Measurements from ENCODE around the gene PATE4.
A peak's percentile ranks its signal among the peaks of the same experiment; 100 is the strongest.
"Not testable (repeated sequence)": the region's sequence is repeated elsewhere in the genome, so short reads cannot be mapped to it uniquely, and the experiment has no call there.

PATE4 gene, protein sequence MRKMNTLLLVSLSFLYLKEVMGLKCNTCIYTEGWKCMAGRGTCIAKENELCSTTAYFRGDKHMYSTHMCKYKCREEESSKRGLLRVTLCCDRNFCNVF

DNA sequence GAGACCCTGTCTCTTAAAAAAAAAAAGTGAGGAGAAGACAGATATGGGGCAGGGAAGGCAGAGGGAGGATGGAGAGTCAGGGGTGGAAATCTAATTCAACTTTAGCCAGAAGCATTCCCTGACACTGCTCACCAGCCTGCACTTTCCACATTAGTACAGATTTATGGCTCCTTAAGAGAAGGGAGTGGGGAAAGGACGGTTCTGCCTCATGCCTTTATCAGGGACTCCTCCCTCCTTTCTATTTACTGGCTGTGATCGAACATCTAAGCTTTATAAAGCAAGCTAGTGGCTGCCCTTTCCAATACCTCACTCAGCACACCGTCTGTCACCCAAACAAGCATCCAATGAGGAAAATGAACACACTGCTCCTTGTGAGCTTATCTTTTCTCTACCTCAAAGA is at the start of gene PATE4:
Gene PATE4, plus strand, starts transcription at position 301 of the 400 bp plus-strand sequence. Its CDS starts 44 bp downstream, at position 345.
- no peak for DNase-seq
- in situ Hi-C loops (cut with MboI; ENCODE audit: low pct_unique_long_range_greater_than_20kb, low sequenced_read_pairs): no loop called here

DNA sequence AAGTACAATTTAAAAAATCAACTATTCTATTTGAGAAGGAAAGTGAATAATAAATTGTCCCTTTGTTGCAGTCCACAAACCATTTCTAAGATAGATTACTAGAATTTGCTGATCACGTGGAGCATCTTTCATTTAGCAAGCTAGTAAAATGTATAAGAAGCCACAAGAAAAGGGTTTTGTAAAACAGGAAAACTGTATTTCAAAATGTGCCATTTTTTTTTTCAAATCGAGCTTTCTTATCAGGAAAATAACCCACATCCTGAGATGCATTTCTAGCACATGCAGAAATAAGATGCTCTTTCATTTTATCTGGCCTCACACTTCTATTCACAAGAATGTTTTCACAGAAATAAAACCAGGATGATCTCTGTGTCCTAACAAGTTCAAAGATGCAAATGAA is 48.4 kb upstream of the PATE4 start:
- DNase-seq: no peak
- in situ Hi-C loops (cut with MboI; ENCODE audit: low pct_unique_long_range_greater_than_20kb, low sequenced_read_pairs): no loop called here

DNA sequence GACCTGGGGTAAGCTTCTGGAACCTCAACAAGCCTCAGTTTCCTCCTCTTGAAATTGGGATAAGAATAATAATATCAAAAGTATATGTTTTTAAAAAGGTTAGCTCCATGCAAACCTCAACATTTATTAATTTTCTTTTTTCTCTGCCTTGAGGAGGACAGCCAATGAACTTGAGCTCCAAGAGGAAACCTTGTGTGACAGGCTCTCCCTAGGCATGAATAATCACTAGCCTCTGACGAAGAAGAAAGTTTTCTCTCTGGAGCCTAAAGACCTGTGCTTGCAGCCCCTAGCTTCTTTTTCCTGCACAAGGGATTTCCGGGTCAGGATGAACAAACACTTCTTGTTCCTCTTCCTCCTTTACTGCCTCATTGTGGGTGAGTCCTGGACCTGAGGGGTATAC is 45.3 kb upstream of the PATE4 start, which contains the start of gene PATE3:
Gene PATE3, plus strand, starts transcription at position 301 of the 400 bp plus-strand sequence. Its CDS starts 25 bp downstream, at position 326.
- no peak for DNase-seq
- in situ Hi-C loops (cut with MboI; ENCODE audit: low pct_unique_long_range_greater_than_20kb, low sequenced_read_pairs): no loop called here

DNA sequence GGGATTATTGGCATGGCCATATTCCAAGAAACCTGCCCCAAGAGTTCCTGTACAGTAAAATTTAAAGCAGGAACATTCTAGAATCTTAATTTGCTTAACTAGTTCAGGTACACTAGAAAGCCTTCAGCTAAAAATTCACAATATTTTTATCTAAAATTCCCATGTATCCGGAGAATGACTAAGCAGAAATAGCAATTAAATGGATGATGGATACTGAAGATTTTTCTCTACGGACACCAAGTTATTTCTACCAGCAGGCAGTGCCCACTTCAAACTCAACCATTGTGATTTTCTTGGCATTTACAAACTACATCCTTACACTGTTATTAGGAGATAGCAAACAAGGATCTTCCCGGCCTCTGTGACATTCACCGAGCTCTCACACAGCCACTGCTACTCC is 42.3 kb upstream of the PATE4 start:
- no peak for DNase-seq
- in situ Hi-C loops (cut with MboI; ENCODE audit: low pct_unique_long_range_greater_than_20kb, low sequenced_read_pairs): no loop called here

DNA sequence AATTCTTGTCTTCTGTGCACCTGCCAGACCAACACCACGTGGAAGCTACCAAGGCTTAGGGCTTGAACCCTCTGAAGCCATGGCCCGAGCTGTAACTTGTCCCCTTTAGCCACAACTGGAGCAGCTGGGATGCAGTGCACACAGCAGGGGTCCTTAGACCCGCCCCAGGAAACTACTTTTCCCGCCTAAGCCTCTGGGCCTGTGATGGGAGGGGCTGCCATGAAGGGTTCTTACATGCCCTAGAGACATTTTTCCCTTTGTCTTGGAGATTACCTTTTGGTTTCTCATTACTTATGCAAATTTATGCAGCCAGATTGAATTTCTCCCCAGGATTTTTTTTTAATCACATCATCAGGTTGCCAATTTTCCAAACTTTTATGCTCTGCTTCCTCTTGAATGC is 35.5 kb upstream of the PATE4 start:
- in situ Hi-C loops (cut with MboI; ENCODE audit: low pct_unique_long_range_greater_than_20kb, low sequenced_read_pairs): no loop called here
- DNase-seq: no peak

DNA sequence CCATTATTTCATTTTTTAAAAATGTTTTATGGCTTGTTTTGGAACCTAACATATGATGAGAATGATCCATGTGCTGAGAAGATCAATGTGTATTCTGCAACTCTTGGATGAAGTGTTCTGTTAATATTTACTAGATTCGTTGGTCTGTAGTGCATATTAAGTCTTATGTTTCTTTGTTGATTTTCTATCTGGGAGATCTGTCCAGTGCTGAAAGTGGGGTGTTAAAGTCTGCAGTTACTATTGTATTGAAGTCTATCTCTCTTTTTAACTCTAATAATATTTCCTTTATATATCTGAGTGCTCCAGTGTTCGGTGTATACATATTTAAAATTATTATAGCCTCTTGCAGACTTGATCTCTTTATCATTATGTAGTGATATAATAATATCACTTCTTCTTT is 33.3 kb upstream of the PATE4 start:
- in situ Hi-C loops (cut with MboI; ENCODE audit: low pct_unique_long_range_greater_than_20kb, low sequenced_read_pairs): no loop called here

DNA sequence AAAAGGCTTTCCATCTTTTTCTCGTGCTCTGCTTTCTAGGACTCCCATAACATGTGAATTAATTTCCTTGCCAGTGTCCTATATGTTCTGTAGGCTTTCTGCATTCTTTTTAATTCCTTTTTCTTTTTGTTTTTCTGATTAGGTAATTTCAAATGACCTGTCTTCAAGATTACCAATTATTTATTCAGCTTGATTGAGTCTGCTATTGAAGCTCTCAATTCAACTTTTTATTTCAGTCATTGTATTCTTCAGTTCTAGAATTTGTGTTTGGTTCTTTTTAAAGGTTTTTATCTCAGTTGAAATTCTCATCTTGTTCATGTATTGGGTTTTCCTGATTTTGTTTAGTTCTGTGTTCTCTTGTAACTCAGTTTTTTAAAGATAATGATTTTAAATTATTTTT is 30.7 kb upstream of the PATE4 start:
- DNase-seq: no peak
- in situ Hi-C loops (cut with MboI; ENCODE audit: low pct_unique_long_range_greater_than_20kb, low sequenced_read_pairs): no loop called here

More for the DNA sequence above, 33.3 kb upstream of the PATE4 start:
- no peak for DNase-seq

DNA sequence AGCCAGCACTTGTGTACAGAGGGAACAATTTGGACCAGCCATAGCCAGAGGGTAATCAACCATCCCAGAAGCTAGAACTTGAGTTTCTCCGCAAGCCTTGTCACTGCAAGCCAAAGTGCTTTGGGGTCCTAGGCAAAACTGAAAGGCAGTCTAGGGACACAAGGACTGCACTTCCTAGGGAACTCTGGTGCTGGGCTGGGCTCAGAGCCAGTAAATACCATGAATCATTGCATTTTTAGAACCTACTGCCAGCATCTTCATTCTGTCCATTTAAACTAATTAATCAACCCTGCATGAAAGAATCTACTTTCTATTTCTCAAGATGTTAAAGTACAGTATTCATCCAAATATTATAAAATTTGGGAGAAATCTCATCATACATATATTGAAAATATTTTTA is 25.2 kb upstream of the PATE4 start:
- DNase-seq: no peak
- in situ Hi-C loops (cut with MboI; ENCODE audit: low pct_unique_long_range_greater_than_20kb, low sequenced_read_pairs): no loop called here

DNA sequence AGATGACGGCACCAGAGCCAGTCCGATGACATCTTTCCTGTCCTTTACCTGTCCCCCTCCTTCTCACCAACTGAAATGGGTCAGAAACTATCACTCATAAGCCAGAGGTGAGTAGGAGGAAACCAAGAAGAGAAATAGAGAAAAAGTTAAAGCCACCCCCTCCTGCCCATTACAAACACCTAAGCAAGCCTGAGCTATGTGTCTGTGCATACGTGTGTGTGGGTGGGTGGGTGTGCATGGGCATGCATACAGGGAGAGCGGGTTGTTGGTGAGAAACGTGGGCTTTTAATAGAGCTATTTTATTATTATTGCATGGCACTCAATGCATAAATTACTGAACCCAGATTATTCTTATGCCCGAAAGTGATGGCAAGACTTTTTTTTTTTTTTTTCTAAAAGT is 2.6 kb downstream of the PATE4 start:
- in situ Hi-C loops (cut with MboI; ENCODE audit: low pct_unique_long_range_greater_than_20kb, low sequenced_read_pairs): no loop called here
- DNase-seq: no peak

DNA sequence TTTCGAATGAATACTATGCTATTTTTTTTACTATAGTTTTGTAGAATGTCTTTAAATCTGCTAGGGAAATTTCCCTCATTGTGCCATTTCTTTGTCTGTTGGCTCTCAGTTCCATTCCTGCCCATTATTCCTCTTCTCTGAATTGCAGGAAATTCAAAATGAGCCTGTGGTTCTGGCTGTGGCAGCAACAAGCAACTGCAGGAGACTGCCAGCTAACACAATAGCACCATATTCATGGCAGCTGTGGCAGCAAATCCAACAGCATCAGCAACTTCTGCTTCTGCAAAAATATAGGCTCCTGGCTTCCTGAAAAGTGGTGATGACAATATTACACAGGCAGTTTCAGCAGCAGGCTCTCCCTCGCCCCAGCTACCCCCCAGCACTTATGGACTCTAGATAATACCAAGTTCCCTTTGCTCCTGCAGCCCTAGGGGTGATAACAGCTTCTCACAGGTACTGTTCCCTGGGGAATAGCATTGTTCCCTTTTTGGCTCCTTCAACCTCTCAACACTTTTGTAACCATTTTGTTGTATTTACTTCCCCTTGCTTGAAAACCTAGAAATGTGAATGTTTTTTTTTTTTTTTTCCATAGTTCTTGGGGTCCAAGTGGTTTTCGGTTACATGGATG is 9.3 kb downstream of the PATE4 start:
- peak; percentile 16 for DNase-seq
- in situ Hi-C loops (cut with MboI; ENCODE audit: low pct_unique_long_range_greater_than_20kb, low sequenced_read_pairs): no loop called here

DNA sequence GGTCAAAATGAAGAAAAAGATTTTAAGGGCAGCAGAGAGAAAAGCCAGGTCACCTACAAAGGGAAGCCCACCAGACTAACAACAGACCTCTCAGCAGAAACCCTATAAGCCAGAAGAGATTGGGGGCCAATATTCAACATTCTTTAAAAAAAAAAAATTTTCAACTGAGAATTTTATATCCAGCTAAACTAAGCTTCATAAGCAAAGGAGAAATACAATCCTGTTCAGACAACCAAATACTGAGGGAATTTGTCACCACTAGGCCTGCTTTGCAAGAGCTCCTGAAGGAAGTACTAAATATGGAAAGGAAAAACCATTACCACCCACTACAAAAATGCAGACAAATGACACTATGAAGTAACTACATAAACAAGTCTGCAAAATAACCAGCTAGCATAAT is 13.1 kb downstream of the PATE4 start:
- in situ Hi-C loops (cut with MboI; ENCODE audit: low pct_unique_long_range_greater_than_20kb, low sequenced_read_pairs): no loop called here
- DNase-seq: no peak

DNA sequence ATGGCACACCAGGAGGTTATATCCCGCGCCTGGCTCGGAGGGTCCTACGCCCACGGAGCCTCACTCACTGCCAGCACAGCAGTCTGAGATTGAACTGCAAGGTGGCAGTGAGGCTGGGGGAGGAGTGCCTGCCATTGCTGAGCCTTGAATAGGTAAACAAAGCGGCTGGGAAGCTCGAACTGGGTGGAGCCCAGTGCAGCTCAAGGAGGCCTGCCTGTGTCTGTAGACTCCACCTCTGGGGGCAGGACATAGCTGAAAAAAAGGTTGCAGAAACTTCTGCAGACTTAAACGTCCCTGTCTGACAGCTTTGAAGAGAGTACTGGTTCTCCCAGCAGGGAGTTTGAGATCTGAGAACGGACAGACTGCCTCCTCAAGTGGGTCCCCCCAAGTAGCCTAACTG is 24.6 kb downstream of the PATE4 start:
- in situ Hi-C loops (cut with MboI; ENCODE audit: low pct_unique_long_range_greater_than_20kb, low sequenced_read_pairs); DNase-seq: not testable (repeated sequence)

DNA sequence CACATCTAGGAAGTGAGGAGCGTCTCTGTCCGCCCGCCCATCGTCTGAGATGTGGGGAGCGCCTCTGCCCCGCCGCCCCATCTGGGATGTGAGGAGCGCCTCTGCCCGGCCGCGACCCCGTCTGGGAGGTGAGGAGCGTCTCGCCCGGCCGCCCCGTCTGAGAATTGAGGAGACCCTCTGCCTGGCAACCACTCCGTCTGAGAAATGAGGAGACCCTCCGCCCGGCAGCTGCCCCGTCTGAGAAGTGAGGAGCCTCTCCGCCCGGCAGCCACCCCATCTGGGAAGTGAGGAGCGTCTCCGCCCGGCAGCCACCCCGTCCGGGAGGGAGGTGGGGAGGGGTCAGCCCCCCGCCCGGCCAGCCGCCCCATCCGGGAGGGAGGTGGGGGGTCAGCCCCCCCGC is 29.7 kb downstream of the PATE4 start:
- in situ Hi-C loops (cut with MboI; ENCODE audit: low pct_unique_long_range_greater_than_20kb, low sequenced_read_pairs); DNase-seq: not testable (repeated sequence)

DNA sequence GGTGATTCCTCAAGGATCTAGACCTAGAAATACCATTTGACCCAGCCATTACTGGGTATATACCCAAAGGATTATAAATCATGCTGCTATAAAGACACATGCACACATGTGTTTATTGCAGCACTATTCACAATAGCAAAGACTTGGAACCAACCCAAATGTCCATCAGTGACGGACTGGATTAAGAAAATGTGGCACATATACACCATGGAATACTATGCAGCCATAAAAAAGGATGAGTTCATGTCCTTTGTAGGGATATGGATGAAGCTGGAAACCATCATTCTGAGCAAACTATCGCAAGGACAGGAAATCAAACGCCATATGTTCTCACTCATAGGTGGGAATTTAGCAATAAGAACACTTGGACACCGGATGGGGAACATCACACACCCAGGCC is 32.2 kb downstream of the PATE4 start:
- DNase-seq; in situ Hi-C loops (cut with MboI; ENCODE audit: low pct_unique_long_range_greater_than_20kb, low sequenced_read_pairs): not testable (repeated sequence)

DNA sequence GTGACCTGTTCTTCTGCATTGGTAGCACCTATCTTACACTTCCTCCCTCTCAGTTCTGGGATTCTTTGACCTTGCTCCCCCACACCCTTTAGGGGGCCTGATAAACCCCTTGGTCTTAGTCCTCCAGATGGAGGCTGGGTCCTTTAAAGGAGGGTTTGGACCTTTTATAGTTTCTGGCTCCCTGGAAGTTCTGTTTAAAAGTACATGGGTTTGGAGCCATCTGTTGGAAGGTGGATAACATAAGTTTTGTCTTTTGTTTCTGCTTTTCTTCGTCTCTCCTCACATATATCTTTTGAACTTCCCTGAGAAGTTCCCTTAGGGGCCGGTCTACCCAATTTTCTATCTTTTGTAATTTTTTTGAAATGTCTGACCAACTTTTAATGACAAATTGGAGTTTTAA is 36.4 kb downstream of the PATE4 start:
- in situ Hi-C loops (cut with MboI; ENCODE audit: low pct_unique_long_range_greater_than_20kb, low sequenced_read_pairs): no loop called here
- no peak for DNase-seq

DNA sequence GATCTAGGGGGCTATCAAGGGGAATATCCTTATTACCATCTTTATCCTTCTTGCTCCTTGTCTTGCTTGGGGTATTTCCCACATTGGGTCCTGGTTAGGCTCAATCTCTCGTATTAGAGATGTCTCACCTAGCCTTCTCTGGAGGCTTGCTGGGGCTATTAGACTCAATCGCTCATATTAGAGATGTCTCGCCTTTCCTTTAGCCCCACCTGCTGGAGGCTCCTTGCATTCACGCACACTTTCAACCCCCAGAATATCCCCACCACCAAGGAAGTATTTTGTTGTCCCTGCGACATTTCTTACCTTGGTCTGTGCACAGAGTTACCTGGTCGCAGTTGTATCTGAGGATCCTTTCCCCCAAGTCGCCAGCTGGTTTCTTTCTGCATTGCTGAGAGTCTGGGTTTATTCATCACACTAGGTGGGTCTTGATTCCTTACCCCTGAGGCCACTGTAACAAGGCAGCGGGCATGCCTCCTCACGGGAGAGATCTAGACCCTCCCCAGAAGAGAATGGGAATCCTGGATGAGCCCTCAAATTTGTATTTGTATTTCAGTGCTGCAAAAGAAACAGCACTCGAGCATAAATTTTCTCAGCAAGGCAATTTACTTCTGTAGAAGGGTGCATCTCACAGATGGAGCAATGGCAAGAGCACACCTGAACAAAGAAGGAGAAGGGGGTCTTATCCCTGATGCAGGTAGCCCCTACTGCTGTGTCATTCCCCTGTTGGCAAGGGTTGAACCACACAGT is 38.4 kb downstream of the PATE4 start:
- DNase-seq: peak; percentile 50
- in situ Hi-C loops (cut with MboI; ENCODE audit: low pct_unique_long_range_greater_than_20kb, low sequenced_read_pairs): no loop called here

DNA sequence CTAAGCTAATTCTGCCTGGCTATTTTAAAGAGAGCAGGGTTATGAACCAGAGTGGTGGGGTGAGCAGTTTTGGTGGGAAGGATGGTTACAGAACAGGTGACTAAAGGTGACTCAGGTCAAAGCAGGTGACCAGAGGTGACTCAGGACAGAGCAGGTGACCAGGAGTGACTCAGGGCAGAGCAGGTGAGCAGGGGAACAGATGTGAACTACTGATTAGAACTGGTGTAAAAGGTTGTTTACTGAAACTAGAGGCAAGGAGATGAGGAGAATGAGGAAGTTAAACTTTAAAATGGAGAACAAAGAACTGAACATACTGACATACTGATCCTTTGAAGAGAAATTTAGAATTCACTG is 39.0 kb downstream of the PATE4 start:
- in situ Hi-C loops (cut with MboI; ENCODE audit: low pct_unique_long_range_greater_than_20kb, low sequenced_read_pairs): no loop called here

DNA sequence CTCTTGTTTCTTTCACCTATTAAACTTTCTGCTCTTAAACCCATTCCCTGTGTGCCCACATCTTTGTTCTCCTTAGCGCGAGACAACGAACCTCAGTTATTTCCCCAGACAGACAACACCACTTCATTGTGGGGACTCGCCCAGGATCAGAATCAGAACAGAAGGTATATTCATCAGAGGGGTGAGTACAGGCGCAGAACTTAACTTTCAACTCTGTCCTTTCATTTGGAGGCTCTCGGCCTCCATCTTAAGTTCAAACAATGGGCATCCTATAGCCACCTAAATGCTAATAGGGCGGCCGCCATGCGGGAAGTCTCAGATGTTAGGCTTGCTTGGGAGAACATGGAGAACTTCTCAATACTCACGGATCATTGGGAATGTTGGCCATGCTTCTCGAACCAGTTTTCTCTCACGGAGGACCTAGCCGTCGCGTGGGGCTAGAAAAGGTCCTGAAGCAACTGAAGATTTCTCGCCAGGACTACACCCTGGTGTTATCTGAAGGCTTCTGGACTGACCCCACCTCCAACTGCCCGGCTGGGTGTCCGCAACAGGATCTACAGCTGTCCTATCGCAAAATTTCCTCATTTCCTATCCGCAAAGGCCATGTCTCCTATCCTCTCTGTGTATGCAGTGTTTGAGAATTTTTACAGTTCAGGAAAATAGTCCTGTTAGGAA is 40.9 kb downstream of the PATE4 start:
- no peak for DNase-seq
- in situ Hi-C loops (cut with MboI; ENCODE audit: low pct_unique_long_range_greater_than_20kb, low sequenced_read_pairs): no loop called here

More for the DNA sequence above, 39.0 kb downstream of the PATE4 start:
- DNase-seq: no peak

DNA sequence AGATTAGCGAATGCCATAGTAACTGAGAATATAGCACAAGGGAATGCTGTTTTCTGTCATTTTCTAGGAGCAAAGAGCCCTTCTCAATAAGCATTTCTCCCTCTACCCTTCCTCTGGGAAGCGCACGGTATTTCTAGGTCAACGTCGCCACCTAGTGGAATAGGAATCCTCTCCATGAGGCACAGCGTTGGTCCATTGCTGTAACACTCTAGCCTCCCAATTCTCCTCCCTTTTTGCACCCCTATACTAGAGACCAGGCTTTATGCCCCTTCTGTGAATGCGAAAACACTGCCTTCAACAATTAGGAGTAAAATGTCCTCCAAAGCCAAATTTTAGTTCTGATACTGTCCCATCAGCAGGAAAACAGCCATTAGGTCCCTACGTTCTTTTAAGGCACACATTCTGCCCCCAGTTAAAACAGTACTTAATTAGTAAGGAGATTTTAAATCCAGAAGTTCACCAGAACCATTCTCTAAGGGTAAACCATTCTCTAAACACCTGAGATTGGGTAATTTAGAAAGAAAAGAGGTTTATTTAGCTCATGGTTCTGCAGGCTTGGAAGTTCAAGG is 41.5 kb downstream of the PATE4 start:
- in situ Hi-C loops (cut with MboI; ENCODE audit: low pct_unique_long_range_greater_than_20kb, low sequenced_read_pairs): no loop called here
- DNase-seq: peak; percentile 62

DNA sequence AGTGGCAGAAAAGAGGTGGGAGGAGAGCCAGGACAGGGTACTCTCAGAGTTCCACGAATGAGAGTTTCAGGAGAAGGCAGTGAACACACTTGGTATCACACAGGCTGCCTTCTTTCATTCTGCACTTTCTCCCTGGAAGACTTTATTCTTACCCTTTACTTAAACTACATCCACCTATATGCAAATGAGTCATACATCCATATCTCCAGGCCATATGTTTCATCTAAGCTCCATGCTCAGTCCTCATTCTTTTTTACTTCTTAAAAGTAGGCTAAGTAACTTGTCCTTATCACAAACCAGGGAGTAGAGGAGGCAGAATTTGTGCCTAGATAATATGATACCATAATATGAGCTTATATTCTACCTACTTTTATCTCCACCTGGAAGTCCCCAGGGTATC is 48.2 kb downstream of the PATE4 start:
- in situ Hi-C loops (cut with MboI; ENCODE audit: low pct_unique_long_range_greater_than_20kb, low sequenced_read_pairs): no loop called here
- DNase-seq: no peak

All from KBM-7 (cell line).